Femur (tissue), 1 donor: ENCODE measurements around the gene KRTAP4-12.
"Not testable (repeated sequence)": the region's sequence is repeated elsewhere in the genome, so short reads cannot be mapped to it uniquely, and the experiment has no call there.

Source experiments
- DNase-seq: peaks from one replicate; pipeline ENCODE4 v3.0.0-alpha.2; 2017

Gene KRTAP4-12

DNA sequence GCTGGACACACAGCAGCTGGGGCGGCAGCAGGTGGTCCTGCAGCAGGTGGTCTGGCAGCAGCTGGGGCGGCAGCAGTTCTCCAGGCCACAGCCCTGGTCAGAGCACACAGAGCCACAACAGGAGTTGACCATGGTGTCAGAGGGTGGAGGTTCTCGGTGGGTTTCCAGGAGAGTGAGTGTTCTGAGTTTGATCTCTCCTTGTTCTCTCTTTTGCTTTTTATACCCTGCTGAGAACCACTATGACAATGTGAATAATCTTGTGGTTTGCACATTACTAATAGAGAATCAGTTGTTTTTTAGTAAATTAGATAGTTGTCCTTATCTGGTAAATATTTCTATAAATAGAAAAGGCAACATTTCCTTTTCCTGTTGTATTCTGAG, at the start of gene KRTAP4-12:
Gene KRTAP4-12 (minus strand): TSS at position 192 of the 381 bp plus-strand sequence. CDS start 60 bp downstream, at position 132.
- DNase-seq = not testable (repeated sequence)

DNA sequence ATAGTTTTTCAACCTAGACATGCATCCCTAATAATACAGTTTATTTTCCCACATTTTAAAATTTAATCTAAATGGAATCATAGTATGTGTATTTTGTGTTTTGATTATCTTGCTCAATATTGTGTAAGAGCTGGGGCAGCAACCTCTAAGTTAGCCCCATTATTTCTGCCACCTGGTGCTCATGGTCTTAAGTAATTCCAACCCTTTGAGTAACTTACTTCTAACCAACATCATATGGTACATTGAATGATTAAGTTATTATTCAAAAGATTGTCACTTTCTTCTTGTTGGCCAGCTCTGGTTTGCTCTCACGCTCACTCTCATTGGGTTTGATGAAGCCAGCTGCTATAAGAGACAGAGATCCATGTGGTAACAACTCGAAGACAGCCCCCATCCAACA, 47.9 kb upstream of the KRTAP4-12 start:
- DNase-seq = no peak

DNA sequence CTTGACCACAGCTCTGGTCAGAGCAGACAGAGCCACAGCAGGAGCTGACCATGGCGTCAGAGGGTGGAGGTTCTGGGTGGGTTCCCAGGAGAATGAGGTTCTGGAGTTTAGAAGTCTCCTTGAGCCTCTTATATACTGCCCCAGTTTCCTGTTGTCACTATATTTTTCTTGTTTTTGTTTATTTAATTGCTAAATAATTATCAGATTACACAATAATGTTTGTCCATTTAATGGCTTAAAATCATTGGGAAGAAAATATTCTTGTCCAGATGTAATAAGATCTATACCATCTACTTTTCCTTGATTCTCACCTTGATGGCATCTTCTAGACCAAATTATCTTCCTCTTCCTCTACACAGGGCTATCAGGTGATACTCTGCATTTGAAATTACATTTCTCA, 44.1 kb upstream of the KRTAP4-12 start, which contains the start of gene KRTAP4-3:
Gene KRTAP4-3 (minus strand): TSS at position 101 of the 400 bp plus-strand sequence. CDS start 49 bp downstream, at position 52.
- no peak for DNase-seq

DNA sequence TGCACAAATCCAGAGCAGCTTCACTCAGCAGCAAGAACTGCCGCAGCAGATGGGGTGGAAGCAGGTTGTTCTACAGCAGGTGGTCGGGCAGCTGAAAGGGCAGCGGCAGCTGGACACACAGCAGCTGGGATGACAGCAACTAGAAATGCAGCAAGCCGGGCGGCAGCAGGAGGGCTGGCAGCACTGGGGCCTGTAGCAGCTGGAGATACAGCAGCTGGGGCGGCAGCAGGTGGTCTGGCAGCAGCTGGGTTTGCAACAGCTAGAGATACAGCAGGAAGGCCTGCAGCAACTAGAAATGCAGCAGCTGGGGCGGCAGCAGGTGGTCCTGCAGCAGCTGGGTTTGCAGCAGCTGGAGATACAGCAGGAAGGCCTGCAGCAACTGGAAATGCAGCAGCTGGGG, 43.6 kb upstream of the KRTAP4-12 start:
- no peak for DNase-seq

DNA sequence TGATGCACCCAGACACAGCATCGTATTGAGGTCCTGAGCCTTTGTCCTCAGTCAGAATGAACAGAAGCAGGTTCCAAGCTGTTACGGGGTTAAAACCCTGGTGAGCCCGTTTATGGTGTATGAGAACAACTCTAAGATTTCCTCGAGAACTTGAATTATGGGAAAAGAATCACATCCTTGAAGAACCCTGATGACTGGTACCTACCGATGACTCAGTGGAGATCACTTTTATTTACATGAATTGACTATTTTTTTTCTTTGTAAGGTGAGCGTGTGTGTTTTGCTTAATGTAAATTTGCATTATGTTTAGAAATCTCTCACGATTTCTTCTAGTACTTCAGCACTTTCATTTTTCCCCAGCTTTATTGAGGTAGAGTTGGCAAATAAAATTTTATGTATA, 39.8 kb upstream of the KRTAP4-12 start:
- no peak for DNase-seq

DNA sequence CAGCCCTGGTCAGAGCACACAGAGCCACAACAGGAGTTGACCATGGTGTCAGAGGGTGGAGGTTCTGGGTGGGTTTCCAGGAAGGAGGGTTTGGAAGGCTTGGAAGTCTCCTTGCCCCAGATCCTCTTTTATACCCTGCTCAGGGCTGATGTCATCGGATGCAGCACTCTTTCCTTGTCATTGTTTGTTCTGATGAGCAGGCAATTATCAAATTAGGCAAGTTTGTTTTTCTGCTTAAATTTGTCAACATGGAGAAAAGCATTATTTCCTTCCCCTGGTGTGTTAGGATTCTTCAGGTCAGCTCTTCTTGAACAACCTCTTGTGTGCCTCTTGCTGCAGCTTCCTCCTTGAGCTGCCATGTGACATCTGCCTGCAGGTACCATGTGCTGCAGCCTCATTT, 36.7 kb upstream of the KRTAP4-12 start, which contains the start of gene KRTAP4-4:
Gene KRTAP4-4 (minus strand): TSS at position 101 of the 400 bp plus-strand sequence. CDS start 57 bp downstream, at position 44.
- DNase-seq = no peak

DNA sequence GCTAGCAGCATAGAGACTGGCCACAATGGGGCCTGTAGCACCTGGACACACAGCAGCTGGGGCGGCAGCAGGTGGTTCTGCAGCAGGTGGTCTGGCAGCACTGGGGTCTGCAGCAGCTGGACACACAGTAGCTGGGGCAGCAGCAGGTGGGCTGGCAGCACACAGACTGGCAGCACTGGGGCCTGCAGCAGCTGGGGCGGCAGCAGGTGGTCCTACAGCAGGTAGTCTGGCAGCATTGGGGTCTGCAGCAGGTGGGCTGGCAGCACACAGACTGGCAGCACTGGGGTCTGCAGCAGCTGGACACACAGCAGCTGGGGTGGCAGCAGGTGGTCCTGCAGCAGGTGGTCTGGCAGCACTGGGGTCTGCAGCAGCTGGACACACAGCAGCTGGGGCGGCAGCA, 36.2 kb upstream of the KRTAP4-12 start:
- not testable (repeated sequence) for DNase-seq

DNA sequence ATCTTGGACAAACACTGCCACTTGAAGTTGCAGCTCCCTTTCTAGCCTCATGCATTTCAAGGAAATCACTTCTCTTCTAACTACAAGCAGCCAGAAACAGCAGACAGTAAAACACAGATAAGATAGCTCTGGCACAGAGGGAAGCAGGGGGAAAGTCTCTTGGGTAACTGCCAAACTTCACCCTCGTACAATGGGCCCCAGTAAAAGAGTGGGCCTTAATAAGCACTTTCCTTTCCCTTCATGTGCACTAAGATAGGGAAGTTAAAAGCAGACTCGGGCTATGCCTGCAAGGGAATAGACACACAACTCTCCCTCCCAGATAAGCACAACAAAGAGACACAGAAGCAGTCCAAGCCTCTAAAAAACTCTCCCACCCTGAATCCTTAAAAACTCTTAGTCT, 29.9 kb upstream of the KRTAP4-12 start:
- no peak for DNase-seq

DNA sequence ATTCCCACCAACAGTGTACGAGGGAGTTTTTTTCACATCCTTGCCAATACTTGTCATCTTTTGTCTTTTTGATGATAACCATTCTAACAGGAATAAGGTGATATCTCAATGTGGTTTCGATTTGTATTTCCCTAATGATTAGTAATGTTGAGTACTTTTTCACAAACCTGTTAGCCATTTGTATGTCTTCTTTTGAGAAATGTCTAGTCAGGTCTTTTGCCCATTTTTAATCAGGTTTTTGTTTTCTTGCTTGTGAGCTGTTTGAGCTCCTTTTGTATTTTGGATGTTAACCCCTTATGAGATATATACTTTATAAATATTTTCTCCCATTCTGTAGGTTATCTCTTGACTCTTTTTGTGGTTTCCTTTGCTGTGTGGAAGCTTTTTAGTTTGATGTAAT, 27.5 kb upstream of the KRTAP4-12 start:
- no peak for DNase-seq

DNA sequence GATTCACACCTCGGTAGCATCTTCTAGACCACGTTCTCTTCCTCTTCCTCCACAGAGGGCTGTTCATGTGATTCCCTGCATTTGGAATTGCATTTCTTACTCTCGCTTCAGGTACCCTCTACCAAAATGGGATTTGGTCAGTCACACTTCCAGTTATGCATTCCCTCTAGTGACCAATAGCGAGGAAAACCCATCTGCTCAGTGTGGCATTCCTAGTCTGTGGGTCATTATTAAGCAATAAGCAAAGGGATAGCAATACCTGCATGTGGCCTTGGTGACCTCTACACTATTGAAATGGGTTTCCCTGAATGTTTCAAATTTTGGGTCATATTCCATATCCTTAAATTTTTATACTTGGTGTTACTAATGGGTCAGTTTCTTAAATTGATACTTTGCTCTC, 26.0 kb upstream of the KRTAP4-12 start:
- no peak for DNase-seq

DNA sequence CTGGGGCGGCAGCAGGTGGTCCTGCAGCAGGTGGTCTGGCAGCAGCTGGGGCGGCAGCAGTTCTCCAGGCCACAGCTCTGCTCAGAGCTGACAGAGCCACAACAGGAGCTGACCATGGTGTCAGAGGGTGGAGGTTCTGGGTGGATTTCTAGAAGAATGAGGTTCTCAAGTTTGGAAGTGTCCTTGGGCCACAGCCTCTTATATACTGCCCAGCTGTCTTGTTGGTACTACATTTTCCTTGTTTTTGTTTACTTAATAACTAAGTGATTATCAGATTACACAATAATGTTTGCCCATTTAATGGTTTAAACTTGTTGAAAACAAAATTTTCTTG, 25.6 kb upstream of the KRTAP4-12 start, which contains the start of gene KRTAP4-5:
Gene KRTAP4-5 (minus strand): TSS at position 174 of the 334 bp plus-strand sequence. CDS start 58 bp downstream, at position 116.
- no peak for DNase-seq

DNA sequence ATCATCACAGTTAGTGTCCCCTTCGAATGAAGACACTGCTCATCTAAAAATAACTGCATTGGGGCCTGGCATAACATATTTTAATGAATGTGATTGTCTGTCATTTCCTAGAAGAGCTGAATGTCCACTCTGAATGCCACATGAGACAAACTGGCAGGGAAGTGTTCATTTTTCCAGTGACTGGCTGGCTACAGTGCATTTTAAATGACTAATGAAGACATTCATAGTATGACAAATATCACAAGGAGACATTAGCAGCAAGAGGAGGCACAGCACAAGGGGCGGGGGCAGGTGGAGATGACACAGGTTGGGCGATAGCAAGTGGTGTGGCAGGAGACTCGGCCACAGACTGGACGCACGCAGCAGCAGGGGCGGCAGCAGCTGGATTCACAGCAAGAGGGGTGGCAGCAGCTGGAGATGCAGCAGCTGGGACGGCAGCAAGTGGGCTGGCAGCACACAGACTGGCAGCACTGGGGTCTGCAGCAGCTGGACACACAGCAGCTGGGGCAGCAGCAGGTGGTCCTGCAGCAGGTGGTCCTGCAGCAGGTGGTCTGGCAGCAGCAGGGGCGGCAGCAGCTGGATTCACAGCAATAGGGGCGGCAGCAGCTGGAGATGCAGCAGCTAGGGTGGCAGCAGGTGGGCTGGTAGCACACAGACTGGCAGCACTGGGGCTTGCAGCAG, 25.1 kb upstream of the KRTAP4-12 start:
- not testable (repeated sequence) for DNase-seq

DNA sequence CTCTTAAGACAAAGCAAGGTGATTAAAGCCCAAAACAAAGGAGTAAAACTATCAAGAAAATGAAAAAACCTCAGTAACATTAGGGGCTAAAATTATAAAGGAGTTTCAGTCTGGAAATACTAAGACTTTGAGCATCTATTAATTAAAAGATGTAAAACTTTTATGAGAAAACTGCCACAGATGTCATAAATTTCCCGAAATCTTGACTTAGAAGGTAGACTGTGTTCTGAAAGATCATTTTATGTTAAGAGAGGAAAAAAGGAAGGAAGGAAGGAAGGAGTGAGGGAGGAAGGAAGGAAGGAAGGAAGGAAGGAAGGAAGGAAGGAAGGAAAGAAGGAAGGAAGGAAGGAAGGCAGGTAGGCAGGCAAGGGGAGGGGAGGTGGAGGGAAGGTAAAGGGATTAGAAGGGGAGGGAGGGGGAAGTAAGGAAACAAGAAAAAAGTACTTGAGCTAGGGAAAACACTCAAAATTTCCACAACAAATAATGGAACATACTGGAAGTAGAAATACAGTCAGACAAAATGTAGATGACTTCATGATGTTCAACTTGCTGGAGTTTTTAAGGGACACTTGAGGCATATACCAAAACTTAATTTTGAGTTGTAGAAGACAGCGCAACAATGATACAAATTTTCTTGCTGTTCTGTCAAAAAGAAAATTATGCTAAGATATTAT, 23.7 kb upstream of the KRTAP4-12 start:
- no peak for DNase-seq

DNA sequence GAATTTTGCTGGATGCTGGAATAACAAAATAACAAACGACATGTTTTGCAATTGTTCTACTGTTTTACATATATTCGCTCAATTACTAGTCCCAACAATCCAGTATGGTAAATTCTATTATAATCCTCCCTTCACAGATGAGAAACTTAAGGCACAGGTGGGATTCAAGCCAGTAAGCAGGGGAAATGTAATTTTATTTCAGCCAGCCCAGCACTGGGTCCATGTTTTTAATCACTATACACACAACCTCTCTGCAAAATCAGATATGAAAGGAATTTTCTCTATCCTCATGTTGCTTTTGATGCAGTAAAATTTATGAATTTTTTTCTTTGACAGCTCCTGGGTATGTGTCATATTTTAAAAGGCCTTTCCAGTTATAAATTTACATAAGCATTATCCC, 21.3 kb upstream of the KRTAP4-12 start:
- no peak for DNase-seq

DNA sequence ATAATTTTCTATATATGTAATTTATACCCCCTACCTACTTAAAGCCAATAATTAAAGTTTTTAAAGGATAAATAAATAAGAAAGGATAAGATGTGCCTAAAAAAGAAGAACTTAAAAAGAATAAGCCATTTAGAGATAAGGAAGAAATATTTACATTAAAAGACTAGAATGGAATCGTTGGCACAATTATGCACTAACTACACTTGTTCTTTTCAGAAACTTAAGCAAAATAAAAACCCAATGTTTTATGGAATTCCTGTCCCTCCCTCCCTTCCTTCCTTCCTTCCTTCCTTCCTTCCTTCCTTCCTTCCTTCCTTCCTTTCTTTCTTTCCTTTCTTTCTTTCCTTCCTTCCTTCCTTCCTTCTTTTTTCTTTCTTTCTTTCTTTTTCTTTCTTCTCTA, 20.9 kb upstream of the KRTAP4-12 start:
- no peak for DNase-seq

DNA sequence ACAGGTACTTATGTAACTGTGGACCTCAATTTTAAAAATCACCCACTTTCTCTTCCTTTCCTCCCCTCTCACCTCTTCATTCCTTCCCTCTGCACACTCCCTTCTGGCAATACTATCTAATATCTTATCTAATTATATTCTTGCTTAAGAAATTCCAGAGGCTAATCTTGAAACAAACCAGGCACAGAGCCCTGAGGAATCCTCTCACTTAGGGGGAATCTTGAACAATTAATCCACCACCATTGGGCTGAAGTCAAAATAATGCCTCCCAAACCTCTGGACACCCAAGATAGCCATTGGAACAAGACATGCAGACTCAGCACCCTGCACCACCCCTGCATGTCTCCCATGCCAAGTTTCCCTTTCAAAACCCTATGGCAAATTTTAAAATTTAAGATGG, 17.4 kb upstream of the KRTAP4-12 start:
- DNase-seq = no peak

DNA sequence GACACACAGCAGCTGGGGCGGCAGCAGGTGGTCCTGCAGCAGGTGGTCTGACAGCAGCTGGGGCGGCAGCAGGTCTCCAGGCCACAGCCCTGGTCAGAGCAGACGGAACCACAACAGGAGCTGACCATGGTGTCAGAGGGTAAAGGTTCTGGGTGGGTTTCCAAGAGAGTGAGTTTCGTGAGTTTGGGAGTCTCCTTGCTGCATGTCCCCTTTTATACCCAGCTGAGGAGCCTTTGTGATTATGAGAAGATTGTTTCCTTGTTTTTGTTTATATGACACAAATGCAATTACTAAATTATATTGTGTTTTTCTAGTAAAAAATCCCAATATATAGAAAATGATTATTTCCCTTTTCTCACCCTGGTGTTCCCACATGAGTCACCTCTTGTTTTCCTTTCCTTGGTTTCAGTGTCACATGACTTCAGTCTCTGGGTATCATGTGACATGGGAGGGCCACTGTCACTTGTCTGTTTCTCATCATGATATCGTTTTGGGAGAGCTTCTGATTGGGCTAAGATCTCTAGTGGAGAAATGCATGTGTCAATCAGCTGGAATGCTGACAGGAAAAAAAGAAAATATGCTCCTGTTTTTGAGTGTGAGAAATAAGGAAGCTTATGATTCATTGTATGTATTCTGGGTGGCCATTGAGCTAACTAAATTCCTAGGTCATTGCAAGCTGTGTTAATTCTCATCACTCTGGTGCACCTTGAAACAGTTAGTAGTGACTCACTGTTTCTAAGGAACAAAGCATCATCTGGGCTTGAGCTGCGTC, 16.6 kb upstream of the KRTAP4-12 start, which contains the start of gene KRTAP4-6:
Gene KRTAP4-6 (minus strand): TSS at position 185 of the 772 bp plus-strand sequence. CDS start 57 bp downstream, at position 128.
- DNase-seq = no peak

DNA sequence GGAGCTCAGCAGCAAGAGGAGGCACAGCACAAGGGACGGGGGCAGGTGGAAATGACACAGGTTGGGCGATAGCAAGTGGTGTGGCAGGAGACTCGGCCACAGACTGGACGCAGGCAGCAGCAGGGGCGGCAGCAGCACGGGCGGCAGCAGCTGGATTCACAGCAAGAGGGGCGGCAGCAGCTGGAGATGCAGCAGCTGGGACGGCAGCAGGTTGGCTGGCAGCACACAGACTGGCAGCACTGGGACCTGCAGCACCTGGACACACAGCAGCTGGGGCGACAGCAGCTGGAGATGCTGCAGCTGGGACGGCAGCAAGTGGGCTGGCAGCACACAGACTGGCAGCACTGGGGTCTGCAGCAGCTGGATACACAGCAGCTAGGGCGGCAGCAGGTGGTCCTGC, 15.9 kb upstream of the KRTAP4-12 start:
- DNase-seq = not testable (repeated sequence)

DNA sequence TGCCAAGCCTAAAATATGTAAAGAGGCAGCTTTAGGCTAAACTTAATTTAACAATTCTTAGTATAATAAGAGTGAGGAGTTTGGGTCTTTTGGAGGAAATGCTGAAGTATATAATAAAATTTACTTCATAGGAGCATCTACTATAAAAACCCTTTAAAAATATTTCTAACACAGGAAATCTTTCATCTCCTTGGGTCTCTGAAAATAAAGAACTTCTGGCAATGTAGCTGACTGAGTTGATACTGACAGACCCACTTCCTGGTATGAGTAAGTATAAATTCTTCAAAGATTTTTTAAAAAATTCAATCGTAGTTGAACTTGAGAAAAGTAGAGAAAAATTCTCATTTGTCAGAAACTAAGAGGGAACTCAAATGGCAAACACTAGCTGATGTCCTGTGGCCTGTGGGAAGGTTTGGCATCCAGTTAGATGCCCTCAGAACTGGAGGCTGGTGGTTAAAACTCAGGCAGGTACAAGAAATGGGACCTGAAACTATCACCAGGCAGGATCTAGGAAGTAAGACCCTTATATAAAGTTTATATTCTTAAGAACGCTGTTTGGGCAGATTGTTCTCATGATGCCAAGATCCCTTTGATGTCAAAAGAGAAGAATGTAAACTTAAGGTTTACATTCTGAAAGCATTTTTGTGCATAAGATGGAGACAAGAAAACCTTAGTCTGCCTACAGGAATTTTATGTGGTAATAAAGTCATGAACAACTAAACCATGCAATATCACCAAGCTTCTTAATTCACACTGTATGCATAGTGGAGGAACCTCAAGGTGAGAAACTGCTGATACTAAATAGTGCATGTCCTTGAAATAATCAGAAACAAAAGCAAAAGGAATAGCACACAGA, 10.1 kb upstream of the KRTAP4-12 start:
- no peak for DNase-seq

DNA sequence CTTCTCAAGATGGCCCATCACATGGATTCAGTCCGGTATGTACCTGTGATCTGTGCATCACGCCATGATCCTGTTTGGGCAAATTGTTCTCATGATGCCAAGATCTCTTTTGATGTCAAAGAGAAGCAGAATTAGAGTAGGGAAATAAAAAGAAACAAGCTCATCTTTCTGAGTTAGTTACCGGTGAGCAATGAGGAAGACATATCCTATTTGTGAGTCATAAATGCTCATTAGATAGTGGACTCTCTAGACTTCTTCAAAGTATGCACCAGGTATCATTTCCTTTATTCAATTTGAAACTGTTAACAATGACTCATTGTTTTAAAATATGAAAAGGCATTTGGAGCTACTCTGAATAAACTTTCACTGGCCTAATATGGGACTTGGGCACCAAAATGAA, 8.0 kb upstream of the KRTAP4-12 start:
- no peak for DNase-seq

DNA sequence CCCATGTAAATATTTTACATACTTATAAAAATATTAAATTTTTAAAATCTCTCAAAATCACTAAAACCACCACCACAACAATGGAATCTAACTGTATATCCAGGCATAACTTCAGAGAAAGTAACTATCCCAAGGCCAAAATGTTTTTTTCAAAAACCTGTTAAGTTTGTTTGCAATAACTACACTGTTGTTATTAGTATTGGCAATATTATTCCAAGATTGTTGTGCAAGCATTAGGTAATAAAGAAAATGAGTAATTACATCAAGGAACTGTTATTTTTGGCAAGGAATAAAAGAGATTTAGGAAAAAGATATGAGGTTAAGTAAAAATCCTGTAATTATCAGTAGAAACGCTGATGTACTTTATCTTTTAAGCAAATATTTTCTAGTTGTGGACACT, 3.4 kb upstream of the KRTAP4-12 start:
- DNase-seq = no peak

DNA sequence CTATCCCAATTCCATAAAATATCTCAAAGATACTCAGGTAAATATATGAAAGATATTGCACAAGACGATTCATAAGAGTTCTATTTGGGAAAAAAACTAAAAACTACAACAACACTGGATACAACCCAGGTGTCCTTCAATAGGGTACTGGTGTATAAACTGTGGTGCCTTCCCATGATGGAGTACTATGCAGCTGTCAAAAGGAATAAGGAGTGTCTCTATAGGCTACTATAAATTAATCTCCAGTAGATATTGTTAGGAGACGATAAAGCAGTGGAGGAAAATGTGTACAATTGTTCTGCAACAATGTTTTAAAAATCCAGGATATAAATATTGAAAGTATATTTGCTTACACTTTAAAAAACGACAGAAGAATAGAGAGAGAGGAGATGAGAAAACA, 2.4 kb upstream of the KRTAP4-12 start:
- DNase-seq = no peak
